Astrocyte (in vitro differentiated cells and primary cell): ENCODE results near the gene ZNF343.

Source experiments
- EZH2 ChIP-seq: IDR thresholded peaks from 2 replicates; pipeline ENCODE4 v1.6.1; 2012; ENCODE audit warnings: mild to moderate bottlenecking, low read length, inconsistent platforms; ENCODE audit not compliant: insufficient read depth
- TF ChIP-seq, protein P1 (sequence below): IDR thresholded peaks from 2 replicates; pipeline ENCODE4 v1.5.1; 2011; ENCODE audit warnings: low read depth, mild to moderate bottlenecking, inconsistent platforms, low read length, moderate library complexity; ENCODE audit not compliant: insufficient read depth

DNA sequence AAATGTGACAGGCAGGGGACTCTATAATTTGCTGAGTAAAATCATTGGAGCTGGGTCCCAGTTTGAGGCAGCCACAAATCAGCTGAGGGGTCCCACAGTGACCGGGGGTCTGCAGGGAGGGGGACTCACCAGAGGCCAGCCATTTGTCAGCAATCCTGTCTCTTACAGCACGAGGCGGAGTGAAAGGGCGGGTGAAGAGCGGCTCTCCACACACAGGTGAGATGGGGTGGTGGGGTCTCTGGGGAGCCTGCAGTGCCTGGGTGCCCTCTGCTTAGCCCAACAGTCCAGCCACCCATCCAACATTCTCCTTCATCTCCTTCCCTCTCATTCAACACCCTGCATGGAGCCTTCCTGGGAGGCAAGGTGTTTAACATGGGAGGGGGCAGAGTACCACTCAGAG is 28.4 kb upstream of the ZNF343 start:
- TF ChIP-seq, protein P1, sequence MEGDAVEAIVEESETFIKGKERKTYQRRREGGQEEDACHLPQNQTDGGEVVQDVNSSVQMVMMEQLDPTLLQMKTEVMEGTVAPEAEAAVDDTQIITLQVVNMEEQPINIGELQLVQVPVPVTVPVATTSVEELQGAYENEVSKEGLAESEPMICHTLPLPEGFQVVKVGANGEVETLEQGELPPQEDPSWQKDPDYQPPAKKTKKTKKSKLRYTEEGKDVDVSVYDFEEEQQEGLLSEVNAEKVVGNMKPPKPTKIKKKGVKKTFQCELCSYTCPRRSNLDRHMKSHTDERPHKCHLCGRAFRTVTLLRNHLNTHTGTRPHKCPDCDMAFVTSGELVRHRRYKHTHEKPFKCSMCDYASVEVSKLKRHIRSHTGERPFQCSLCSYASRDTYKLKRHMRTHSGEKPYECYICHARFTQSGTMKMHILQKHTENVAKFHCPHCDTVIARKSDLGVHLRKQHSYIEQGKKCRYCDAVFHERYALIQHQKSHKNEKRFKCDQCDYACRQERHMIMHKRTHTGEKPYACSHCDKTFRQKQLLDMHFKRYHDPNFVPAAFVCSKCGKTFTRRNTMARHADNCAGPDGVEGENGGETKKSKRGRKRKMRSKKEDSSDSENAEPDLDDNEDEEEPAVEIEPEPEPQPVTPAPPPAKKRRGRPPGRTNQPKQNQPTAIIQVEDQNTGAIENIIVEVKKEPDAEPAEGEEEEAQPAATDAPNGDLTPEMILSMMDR, result no peak
- no peak for TF ChIP-seq EZH2
